ENCODE results near the gene TSPAN4.
A peak's percentile ranks its signal among the peaks of the same experiment; 100 is the strongest.

Gene TSPAN4

GRCh38 chr11:889257-889656, 46.6 kb downstream of the TSPAN4 start:
- no peak for DNase-seq (ENCODE audit: low read depth)

GRCh38 chr11:889687-890475, 47.2 kb downstream of the TSPAN4 start:
- no peak for DNase-seq (ENCODE audit: low read depth)

GRCh38 chr11:890794-891540, 48.3 kb downstream of the TSPAN4 start:
- no peak for DNase-seq (ENCODE audit: low read depth)

GRCh38 chr11:893008-893654, 50.5 kb downstream of the TSPAN4 start:
- no peak for DNase-seq (ENCODE audit: low read depth)

GRCh38 chr11:894575-895201, 52.0 kb downstream of the TSPAN4 start:
- DNase-seq (ENCODE audit: low read depth), result no peak

- DNase-seq (ENCODE audit: low read depth), result no peak
Measured at GRCh38 chr11:895331-896110, 52.9 kb downstream of the TSPAN4 start.

GRCh38 chr11:897253-898142, 54.8 kb downstream of the TSPAN4 start:
- no peak for DNase-seq (ENCODE audit: low read depth)

- DNase-seq (ENCODE audit: low read depth), result no peak
Measured at GRCh38 chr11:898143-898511, 55.5 kb downstream of the TSPAN4 start.

GRCh38 chr11:898540-899190, 56.0 kb downstream of the TSPAN4 start:
- no peak for DNase-seq (ENCODE audit: low read depth)

GRCh38 chr11:899724-900123, 57.1 kb downstream of the TSPAN4 start:
- no peak for DNase-seq (ENCODE audit: low read depth)

GRCh38 chr11:900545-900944, 57.9 kb downstream of the TSPAN4 start:
- no peak for DNase-seq (ENCODE audit: low read depth)

- no peak for DNase-seq (ENCODE audit: low read depth)
Measured at GRCh38 chr11:901452-902061, 58.9 kb downstream of the TSPAN4 start.

GRCh38 chr11:904380-904779, 61.7 kb downstream of the TSPAN4 start:
- DNase-seq (ENCODE audit: low read depth), result no peak

GRCh38 chr11:905952-906351, 63.3 kb downstream of the TSPAN4 start:
- DNase-seq (ENCODE audit: low read depth), result no peak

- DNase-seq (ENCODE audit: low read depth), result no peak
Measured at GRCh38 chr11:907668-908067, 65.0 kb downstream of the TSPAN4 start.

- DNase-seq (ENCODE audit: low read depth), result no peak
Measured at GRCh38 chr11:908273-908672, 65.6 kb downstream of the TSPAN4 start.

GRCh38 chr11:909406-909805, 66.8 kb downstream of the TSPAN4 start:
- no peak for DNase-seq (ENCODE audit: low read depth)

- DNase-seq (ENCODE audit: low read depth), result no peak
Measured at GRCh38 chr11:910044-910588, 67.5 kb downstream of the TSPAN4 start.

- peak; percentile 79 for DNase-seq (ENCODE audit: low read depth)
Measured at GRCh38 chr11:910589-911030, 68.0 kb downstream of the TSPAN4 start, which contains the start of gene CHID1. CHID1 (minus strand) TSS chr11:910810; CDS start chr11:904816, 5,994 bp downstream.
